ENCODE data around the gene MAGI1.
A peak's percentile ranks its signal among the peaks of the same experiment; 100 is the strongest.

The MAGI1 gene

DNA sequence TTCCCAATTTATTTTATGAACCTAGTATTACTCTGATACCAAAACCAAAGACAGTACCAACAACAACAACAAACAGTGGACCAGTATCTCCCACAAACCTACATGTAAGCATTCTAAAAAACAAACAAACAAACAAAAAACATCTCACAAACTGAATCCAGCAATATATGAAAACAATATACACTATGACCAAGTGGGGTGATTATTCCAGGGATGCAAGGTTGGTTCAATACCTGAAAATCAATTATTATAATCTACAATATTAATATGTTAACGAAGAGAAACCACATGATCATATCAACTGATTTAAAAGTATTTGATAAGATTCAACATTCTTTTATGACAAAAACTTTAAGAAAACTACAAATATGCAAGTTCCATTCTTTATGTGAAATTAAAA, 391.3 kb downstream of the MAGI1 start:
- FAIRE-seq (no peak), DNase-seq (ENCODE audit: insufficient read length, low spot score) (no peak)
- TF ChIP-seq, protein P1, sequence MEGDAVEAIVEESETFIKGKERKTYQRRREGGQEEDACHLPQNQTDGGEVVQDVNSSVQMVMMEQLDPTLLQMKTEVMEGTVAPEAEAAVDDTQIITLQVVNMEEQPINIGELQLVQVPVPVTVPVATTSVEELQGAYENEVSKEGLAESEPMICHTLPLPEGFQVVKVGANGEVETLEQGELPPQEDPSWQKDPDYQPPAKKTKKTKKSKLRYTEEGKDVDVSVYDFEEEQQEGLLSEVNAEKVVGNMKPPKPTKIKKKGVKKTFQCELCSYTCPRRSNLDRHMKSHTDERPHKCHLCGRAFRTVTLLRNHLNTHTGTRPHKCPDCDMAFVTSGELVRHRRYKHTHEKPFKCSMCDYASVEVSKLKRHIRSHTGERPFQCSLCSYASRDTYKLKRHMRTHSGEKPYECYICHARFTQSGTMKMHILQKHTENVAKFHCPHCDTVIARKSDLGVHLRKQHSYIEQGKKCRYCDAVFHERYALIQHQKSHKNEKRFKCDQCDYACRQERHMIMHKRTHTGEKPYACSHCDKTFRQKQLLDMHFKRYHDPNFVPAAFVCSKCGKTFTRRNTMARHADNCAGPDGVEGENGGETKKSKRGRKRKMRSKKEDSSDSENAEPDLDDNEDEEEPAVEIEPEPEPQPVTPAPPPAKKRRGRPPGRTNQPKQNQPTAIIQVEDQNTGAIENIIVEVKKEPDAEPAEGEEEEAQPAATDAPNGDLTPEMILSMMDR (IDR thresholded peaks at IDR 0.05; ENCODE audit: insufficient read depth, missing control alignments): no peak

DNA sequence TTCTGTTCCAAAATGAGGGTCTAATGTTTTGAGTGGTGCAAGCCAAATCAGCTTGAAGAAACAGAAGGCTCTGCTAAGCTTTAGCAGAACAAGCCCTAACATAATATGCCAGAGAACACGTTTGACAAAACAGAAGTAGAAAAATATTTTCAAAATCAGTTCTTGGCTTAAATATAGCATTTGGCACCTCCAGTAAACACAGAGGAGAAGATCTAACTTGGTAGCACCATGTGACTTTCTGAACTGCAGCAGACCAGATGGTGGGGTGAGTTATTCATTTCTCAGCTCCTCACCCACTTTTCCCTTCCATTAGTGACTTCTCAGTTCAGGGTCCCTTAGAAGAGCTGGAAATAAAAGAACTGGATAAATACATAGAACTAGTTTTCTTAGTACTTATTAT, 395.8 kb downstream of the MAGI1 start:
- no peak for DNase-seq (ENCODE audit: insufficient read length, low spot score)
- FAIRE-seq: no peak
- TF ChIP-seq, protein P1 (IDR thresholded peaks at IDR 0.05; ENCODE audit: insufficient read depth, missing control alignments): no peak

DNA sequence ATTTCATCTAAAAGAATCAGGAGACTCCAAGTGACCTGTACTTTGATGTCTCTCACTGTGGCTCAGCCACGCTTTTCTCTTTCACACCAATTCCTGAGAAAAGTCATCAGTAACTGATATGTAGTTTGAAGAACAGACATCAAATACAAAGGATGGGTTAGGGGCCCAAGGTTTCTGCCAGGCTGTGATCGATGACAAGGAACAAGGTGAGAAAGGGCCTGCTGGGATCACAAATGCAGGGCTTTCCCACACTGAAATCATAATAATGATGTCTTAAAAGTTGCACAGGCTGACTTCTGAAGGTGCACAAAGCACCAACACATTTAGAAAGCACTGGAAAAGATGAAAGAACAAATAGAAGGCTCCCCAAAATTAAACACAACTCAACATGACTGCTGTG, 396.9 kb downstream of the MAGI1 start:
- FAIRE-seq (no peak), DNase-seq (ENCODE audit: insufficient read length, low spot score) (no peak)
- TF ChIP-seq, protein P1 (IDR thresholded peaks at IDR 0.05; ENCODE audit: insufficient read depth, missing control alignments): no peak

- FAIRE-seq (no peak), DNase-seq (ENCODE audit: insufficient read length, low spot score) (no peak)
- TF ChIP-seq, protein P1 (IDR thresholded peaks at IDR 0.05; ENCODE audit: insufficient read depth, missing control alignments): no peak
Observed at GRCh38 chr3:65641045-65641444, 397.7 kb downstream of the MAGI1 start.

- DNase-seq (ENCODE audit: insufficient read length, low spot score): no peak
- TF ChIP-seq, protein P1 (IDR thresholded peaks at IDR 0.05; ENCODE audit: insufficient read depth, missing control alignments): no peak
- FAIRE-seq: no peak
Observed at GRCh38 chr3:65639444-65639843, 399.3 kb downstream of the MAGI1 start.

- DNase-seq (ENCODE audit: insufficient read length, low spot score) (no peak), FAIRE-seq (no peak)
- TF ChIP-seq, protein P1 (IDR thresholded peaks at IDR 0.05; ENCODE audit: insufficient read depth, missing control alignments): no peak
Observed at GRCh38 chr3:65638301-65638700, 400.4 kb downstream of the MAGI1 start.

- DNase-seq (ENCODE audit: insufficient read length, low spot score) (no peak), FAIRE-seq (peak; percentile 91)
- TF ChIP-seq, protein P1 (IDR thresholded peaks at IDR 0.05; ENCODE audit: insufficient read depth, missing control alignments): no peak
Observed at GRCh38 chr3:65636326-65636725, 402.4 kb downstream of the MAGI1 start.

All from D721Med (cell line).